ENCODE results near the gene PALLD.

DNA sequence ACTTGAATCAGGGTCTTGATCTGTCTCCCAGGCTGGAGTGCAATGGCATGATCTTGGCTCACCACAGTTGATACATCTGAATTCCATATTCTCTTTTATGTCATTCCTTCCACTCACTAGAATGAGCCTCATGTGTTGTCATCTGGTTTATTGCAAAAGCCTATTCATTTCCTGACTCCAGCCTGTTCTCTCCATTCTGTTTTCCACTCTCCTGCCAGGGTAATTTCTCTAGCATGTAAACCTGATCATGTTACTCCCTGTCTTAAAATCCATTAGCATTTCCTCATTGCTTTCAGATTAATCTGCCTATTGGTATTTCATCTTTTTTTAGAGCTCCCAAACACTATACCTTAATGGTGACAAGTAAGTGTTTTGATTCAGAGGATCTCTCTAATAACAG, 12.2 kb upstream of the PALLD start:
- TF ChIP-seq, protein P1, sequence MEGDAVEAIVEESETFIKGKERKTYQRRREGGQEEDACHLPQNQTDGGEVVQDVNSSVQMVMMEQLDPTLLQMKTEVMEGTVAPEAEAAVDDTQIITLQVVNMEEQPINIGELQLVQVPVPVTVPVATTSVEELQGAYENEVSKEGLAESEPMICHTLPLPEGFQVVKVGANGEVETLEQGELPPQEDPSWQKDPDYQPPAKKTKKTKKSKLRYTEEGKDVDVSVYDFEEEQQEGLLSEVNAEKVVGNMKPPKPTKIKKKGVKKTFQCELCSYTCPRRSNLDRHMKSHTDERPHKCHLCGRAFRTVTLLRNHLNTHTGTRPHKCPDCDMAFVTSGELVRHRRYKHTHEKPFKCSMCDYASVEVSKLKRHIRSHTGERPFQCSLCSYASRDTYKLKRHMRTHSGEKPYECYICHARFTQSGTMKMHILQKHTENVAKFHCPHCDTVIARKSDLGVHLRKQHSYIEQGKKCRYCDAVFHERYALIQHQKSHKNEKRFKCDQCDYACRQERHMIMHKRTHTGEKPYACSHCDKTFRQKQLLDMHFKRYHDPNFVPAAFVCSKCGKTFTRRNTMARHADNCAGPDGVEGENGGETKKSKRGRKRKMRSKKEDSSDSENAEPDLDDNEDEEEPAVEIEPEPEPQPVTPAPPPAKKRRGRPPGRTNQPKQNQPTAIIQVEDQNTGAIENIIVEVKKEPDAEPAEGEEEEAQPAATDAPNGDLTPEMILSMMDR (IDR thresholded peaks at IDR 0.05) = no peak
- no peak for TF ChIP-seq EZH2 (IDR thresholded peaks at IDR 0.05)
